Neuronal stem cell (in vitro differentiated cells): ENCODE measurements around the gene FRYL.
"Not testable (repeated sequence)": the region's sequence is repeated elsewhere in the genome, so short reads cannot be mapped to it uniquely, and the experiment has no call there.

ENCODE experiments used
- DNase-seq: peaks from one replicate; pipeline ENCODE4 v3.0.0-alpha.2; 2013; ENCODE audit warnings: low spot score
- H2AFZ ChIP-seq: one replicate; pipeline ENCODE4 v1.6.1; 2013; ENCODE audit warnings: mild to moderate bottlenecking, low read length, inconsistent platforms
- H2AK5ac ChIP-seq: 2 replicates; pipeline ENCODE4 v1.6.1; 2013; ENCODE audit warnings: low read depth, mild to moderate bottlenecking, inconsistent platforms, low read length, moderate library complexity, mixed read lengths
- H2BK120ac ChIP-seq: 2 replicates; pipeline ENCODE4 v1.6.1; 2013; ENCODE audit warnings: low read depth, mild to moderate bottlenecking, inconsistent platforms, low read length, moderate library complexity, mixed read lengths
- H2BK12ac ChIP-seq: one replicate; pipeline ENCODE4 v1.6.1; 2013; ENCODE audit warnings: low read length, inconsistent platforms
- H2BK15ac ChIP-seq: 2 replicates; pipeline ENCODE4 v1.6.1; 2013; ENCODE audit warnings: mild to moderate bottlenecking, low read length, inconsistent platforms, mixed read lengths
- H2BK5ac ChIP-seq: one replicate; pipeline ENCODE4 v1.6.1; 2013; ENCODE audit warnings: inconsistent platforms, mild to moderate bottlenecking, low read length, moderate library complexity
- H3K14ac ChIP-seq: one replicate; pipeline ENCODE4 v1.6.1; 2013; ENCODE audit warnings: low read length, inconsistent platforms
- H3K18ac ChIP-seq: 2 replicates; pipeline ENCODE4 v1.6.1; 2013; ENCODE audit warnings: low read length, inconsistent platforms
- H3K23ac ChIP-seq: 2 replicates; pipeline ENCODE4 v1.6.1; 2013; ENCODE audit warnings: low read depth, mild to moderate bottlenecking, mixed read lengths, low read length, inconsistent platforms; ENCODE audit not compliant: poor library complexity
- H3K27ac ChIP-seq: replicated peaks from 3 replicates; pipeline ENCODE4 v1.5.1; 2013; ENCODE audit warnings: low read length, inconsistent platforms
- H3K27me3 ChIP-seq, 3 experiments: 2 replicates each; pipeline ENCODE4 v1.6.1; 2013; ENCODE audit warnings: low read length in 3 of 3, mild to moderate bottlenecking in 2 of 3, inconsistent platforms in 1 of 3, low read depth in 1 of 3, mixed read lengths in 1 of 3, moderate library complexity in 1 of 3; ENCODE audit not compliant: control insufficient read depth in 3 of 3, insufficient read depth in 3 of 3
- H3K36me3 ChIP-seq, 2 donors: replicated peaks in 1 of 2; 2 replicates each; pipeline ENCODE4 v1.6.1; 2013; ENCODE audit warnings: low read length in 2 of 2; ENCODE audit not compliant: control insufficient read depth in 2 of 2, insufficient read depth in 2 of 2
- H3K4ac ChIP-seq: 2 replicates; pipeline ENCODE4 v1.6.1; 2013; ENCODE audit warnings: inconsistent platforms, mild to moderate bottlenecking, low read length, moderate library complexity
- H3K4me1 ChIP-seq, 2 donors: 1 replicate in 1 of 2; 2 replicates in 1 of 2; pipeline ENCODE4 v1.6.1; 2013; ENCODE audit warnings: low read length in 2 of 2, low read depth in 1 of 2; ENCODE audit not compliant: control insufficient read depth in 2 of 2, insufficient read depth in 1 of 2
- H3K4me2 ChIP-seq: one replicate; pipeline ENCODE4 v1.6.1; 2013; ENCODE audit warnings: mild to moderate bottlenecking, low read length, inconsistent platforms; ENCODE audit not compliant: insufficient read depth, poor library complexity, severe bottlenecking
- H3K4me3 ChIP-seq, 2 donors: 2 replicates each; pipeline ENCODE4 v1.5.1; 2013; ENCODE audit warnings: low read length in 2 of 2, mild to moderate bottlenecking in 2 of 2, inconsistent platforms in 1 of 2, moderate library complexity in 1 of 2
- H3K79me1 ChIP-seq: one replicate; pipeline ENCODE4 v1.6.1; 2013; ENCODE audit warnings: low read depth, mild to moderate bottlenecking, inconsistent platforms, low read length, moderate library complexity
- H3K9ac ChIP-seq: one replicate; pipeline ENCODE4 v1.6.1; 2013; ENCODE audit warnings: mild to moderate bottlenecking, low read depth, low read length, inconsistent platforms; ENCODE audit not compliant: poor library complexity
- H3K9me3 ChIP-seq, 2 donors: replicated peaks in 1 of 2; 2 replicates each; pipeline versions ENCODE3 to v1.6.1; 2013; ENCODE audit warnings: low read length in 2 of 2, mild to moderate bottlenecking in 2 of 2, inconsistent platforms in 1 of 2, low read depth in 1 of 2, mixed read lengths in 1 of 2, moderate library complexity in 1 of 2; ENCODE audit not compliant: control insufficient read depth in 2 of 2, insufficient read depth in 1 of 2
- H4K8ac ChIP-seq: one replicate; pipeline ENCODE4 v1.6.1; 2013; ENCODE audit warnings: low read depth, mild to moderate bottlenecking, inconsistent platforms, low read length, moderate library complexity
- H4K91ac ChIP-seq: one replicate; pipeline ENCODE4 v1.6.1; 2013; ENCODE audit warnings: low read length, low read depth, mild to moderate bottlenecking, inconsistent platforms; ENCODE audit not compliant: poor library complexity
- WGBS, 2 donors: extraction: QIAGEN DNeasy Blood & Tissue Kit; methylation state at CpG; one replicate each; pipeline ENCODE4 v1.1.7; 2013; ENCODE audit warnings: missing lambda C conversion rate in 2 of 2, mixed read lengths in 1 of 2; ENCODE audit not compliant: insufficient read length in 2 of 2, insufficient replicate concordance in 1 of 2; ENCODE audit errors: extremely low coverage in 2 of 2; 5-methylcytosine and 5-hydroxymethylcytosine counted together

Gene FRYL

DNA sequence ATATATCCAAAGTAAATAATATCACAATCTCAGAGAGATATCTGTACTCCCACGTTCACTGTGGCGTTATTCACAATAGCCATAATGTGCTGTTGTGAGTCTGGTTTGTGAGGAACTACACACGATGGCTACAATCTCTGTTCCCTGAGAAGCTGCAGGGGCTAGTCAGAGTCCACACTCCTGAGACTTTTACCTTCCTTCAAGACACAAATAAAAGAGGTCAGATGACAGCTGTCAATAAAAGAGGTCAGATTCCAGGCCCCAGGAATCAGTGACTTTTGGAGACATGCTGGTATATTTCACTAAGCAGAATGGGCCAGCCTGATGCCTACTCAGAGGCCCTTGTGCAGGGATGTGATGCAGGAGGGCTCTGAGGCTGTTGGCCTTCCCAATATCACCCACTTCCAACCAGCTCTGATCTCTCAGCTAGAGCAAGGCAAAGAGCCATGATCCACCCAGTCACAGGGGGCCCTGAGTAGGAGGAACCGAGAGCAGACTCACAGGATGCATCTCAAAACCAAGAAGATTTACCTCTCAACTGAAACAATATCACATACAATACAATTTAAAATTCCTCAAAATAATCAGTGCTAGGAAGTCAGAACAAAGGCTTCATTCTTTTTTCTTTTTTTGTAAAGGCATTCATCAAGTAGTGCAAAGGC is 13.8 kb downstream of the FRYL start:
- Histone ChIP-seq H4K91ac (no peak overlapping the region), H2BK12ac (no peak overlapping the region), H2BK15ac (no peak overlapping the region), H3K9me3 (peaks cover 0 to 36% of the 10 kb centered on the region in 2 donors), H3K79me1 (peaks cover 4% of the 10 kb centered on the region), H2BK120ac (no peak overlapping the region), H2AFZ (no peak overlapping the region), H3K4ac (no peak overlapping the region), H3K36me3 (peaks cover 0 to 6% of the 10 kb centered on the region in 2 donors), H3K18ac (no peak overlapping the region), H3K4me2 (no peak overlapping the region), H3K27me3 (no peaks in the 10 kb centered on the region), H2AK5ac (no peak overlapping the region), H3K4me1 (peaks cover 0 to 2% of the 10 kb centered on the region in 2 donors), H2BK5ac (no peak overlapping the region), H3K9ac (no peak overlapping the region), H3K23ac (no peak overlapping the region), H3K4me3 (no peak overlapping the region), H3K14ac (no peak overlapping the region), H3K27ac (no peak overlapping the region), H4K8ac (no peak overlapping the region)
- no CpG with 5 or more reads among the region's 4 CpGs for WGBS, 2 donors
- DNase-seq, result no peak

GRCh38 chr4:48762408-48762807 is 17.7 kb downstream of the FRYL start:
- Histone ChIP-seq H3K18ac (no peak overlapping the region), H4K8ac (no peak overlapping the region), H3K27me3 (no peaks in the 10 kb centered on the region), H3K36me3 (peaks cover 1 to 3% of the 10 kb centered on the region in 2 donors), H2BK120ac (no peak overlapping the region), H3K4me1 (peaks cover 0 to 2% of the 10 kb centered on the region in 2 donors), H3K27ac (no peak overlapping the region), H3K4ac (no peak overlapping the region), H4K91ac (no peak overlapping the region), H3K23ac (no peak overlapping the region), H3K14ac (no peak overlapping the region), H2BK15ac (no peak overlapping the region), H2BK5ac (no peak overlapping the region), H2BK12ac (no peak overlapping the region), H2AK5ac (no peak overlapping the region), H3K9me3 (peaks cover 2 to 34% of the 10 kb centered on the region in 2 donors), H2AFZ (no peak overlapping the region), H3K79me1 (peaks cover 4% of the 10 kb centered on the region), H3K4me2 (no peak overlapping the region), H3K9ac (no peak overlapping the region), H3K4me3 (no peak overlapping the region)
- no peak for DNase-seq

GRCh38 chr4:48761286-48761685 is 18.8 kb downstream of the FRYL start:
- Histone ChIP-seq H3K27me3 (no peaks in the 10 kb centered on the region), H2BK5ac (no peak overlapping the region), H3K4me2 (no peak overlapping the region), H3K4me1 (peaks cover 0 to under 1% of the 10 kb centered on the region in 2 donors), H4K8ac (no peak overlapping the region), H4K91ac (no peak overlapping the region), H3K23ac (no peak overlapping the region), H2AK5ac (no peak overlapping the region), H2BK120ac (no peak overlapping the region), H3K9me3 (peaks cover 2 to 30% of the 10 kb centered on the region in 2 donors), H3K79me1 (peaks cover 2% of the 10 kb centered on the region), H3K27ac (no peak overlapping the region), H3K14ac (no peak overlapping the region), H3K4ac (no peak overlapping the region), H3K36me3 (peaks cover 1 to 3% of the 10 kb centered on the region in 2 donors), H2AFZ (no peak overlapping the region), H2BK12ac (no peak overlapping the region), H3K4me3 (no peak overlapping the region), H3K18ac (no peak overlapping the region), H3K9ac (no peak overlapping the region), H2BK15ac (no peak overlapping the region)
- no peak for DNase-seq
- no CpG with 5 or more reads among the region's 3 CpGs for WGBS, 2 donors

DNA sequence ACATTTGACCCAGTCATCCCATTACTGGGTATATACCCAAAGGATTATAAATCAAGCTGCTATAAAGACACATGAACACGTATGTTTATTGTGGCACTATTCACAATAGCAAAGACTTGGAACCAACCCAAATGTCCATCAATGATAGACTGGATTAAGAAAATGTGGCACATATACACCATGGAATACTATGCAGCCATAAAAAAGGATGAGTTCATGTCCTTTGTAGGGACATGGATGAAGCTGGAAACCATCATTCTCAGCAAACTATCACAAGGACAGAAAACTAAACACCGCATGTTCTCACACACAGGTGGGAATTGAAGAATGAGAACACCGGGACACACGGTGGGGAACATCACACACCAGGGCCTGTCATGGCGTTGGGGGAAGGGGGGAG is 21.4 kb downstream of the FRYL start:
- H3K23ac ChIP-seq, H3K4ac ChIP-seq, H3K36me3 ChIP-seq, H2BK5ac ChIP-seq, H3K4me2 ChIP-seq, H3K4me3 ChIP-seq, H3K14ac ChIP-seq, H2AK5ac ChIP-seq, H3K27me3 ChIP-seq, H4K8ac ChIP-seq, H3K79me1 ChIP-seq, DNase-seq, H3K18ac ChIP-seq, H3K9ac ChIP-seq, H2BK12ac ChIP-seq, H3K27ac ChIP-seq, H3K4me1 ChIP-seq, H2BK120ac ChIP-seq, H2AFZ ChIP-seq, H2BK15ac ChIP-seq, H4K91ac ChIP-seq: not testable (repeated sequence)
- peaks cover 2 to 22% of the 10 kb centered on the region in 2 donors for H3K9me3 ChIP-seq
- no CpG with 5 or more reads among the region's 5 CpGs for WGBS, 2 donors
